ENCODE measurements around the gene SOX12. TPM values are rescaled to one million over a fixed set of nuclear protein-coding genes. Genes with fewer than 3 reads are reported as not detected.

Gene SOX12
- 30.8 TPM for polyA plus RNA-seq (2013, experiment 1 of 2)
- 29.9 TPM for polyA plus RNA-seq (2013, experiment 2 of 2)

GRCh38 chr20:325045-325888, at the start of gene SOX12:
TSS of gene SOX12 (plus strand) at chr20:325552. CDS start at chr20:325925, 373 bp downstream.
- Histone ChIP-seq H2AK5ac (ENCODE audit: low read length, severe bottlenecking) (peak within 1 kb of the TSS; percentile 21), H3K4me2 (ENCODE audit: low read length, poor library complexity, severe bottlenecking) (peak within 1 kb of the TSS; percentile 99), H3K9me3 (ENCODE audit: control insufficient read depth, low read length) (peaks cover 3% of the 10 kb centered on the region), H3K9ac (ENCODE audit: low read length) (peak within 1 kb of the TSS; percentile 88), H3K23ac (ENCODE audit: low read length in 2 of 2) (peak within 1 kb of the TSS in 1 of 2 experiments; percentile 100), H3K27me3 (ENCODE audit: control insufficient read depth in 1 of 2, insufficient read depth in 1 of 2, low read length in 2 of 2) (no peaks in the 10 kb centered on the region), H3K14ac (ENCODE audit: low read length in 2 of 2) (peak within 1 kb of the TSS; percentile 1 to 99), H3K27ac (ENCODE audit: low read length, poor library complexity, severe bottlenecking) (peak within 1 kb of the TSS; percentile 95), H3K4me1 (ENCODE audit: control insufficient read depth, insufficient read depth, low read depth, low read length) (peaks cover 25% of the 10 kb centered on the region), H3K4me3 (ENCODE audit: insufficient read depth in 1 of 2, low read depth in 1 of 2, low read length in 2 of 2) (peak within 1 kb of the TSS; percentile 88 to 96), H3K4ac (ENCODE audit: low read depth in 1 of 2, low read length in 2 of 2) (peak within 1 kb of the TSS; percentile 92 to 100), H2AFZ (ENCODE audit: low read depth, low read length) (peak within 1 kb of the TSS; percentile 51), H4K91ac (ENCODE audit: low read length) (peak within 1 kb of the TSS; percentile 95), H2BK5ac (ENCODE audit: low read depth, low read length, poor library complexity, severe bottlenecking) (peak within 1 kb of the TSS; percentile 87), H3K18ac (ENCODE audit: low read depth in 1 of 2, low read length in 2 of 2) (peak within 1 kb of the TSS; percentile 98), H3K79me1 (replicated peaks; ENCODE audit: low read length, poor library complexity, severe bottlenecking) (peaks cover 6% of the 10 kb centered on the region), H2BK12ac (ENCODE audit: low read length in 2 of 2) (peak within 1 kb of the TSS; percentile 82 to 95), H2BK120ac (ENCODE audit: low read depth, low read length) (peak within 1 kb of the TSS; percentile 99), H3K36me3 (ENCODE audit: control insufficient read depth in 1 of 2, insufficient read depth in 2 of 2, low read depth in 1 of 2, low read length in 2 of 2) (peaks cover 7 to 16% of the 10 kb centered on the region in 2 experiments), H2BK15ac (ENCODE audit: low read depth, poor library complexity, severe bottlenecking) (peak within 1 kb of the TSS; percentile 91), H4K8ac (ENCODE audit: low read length) (peak within 1 kb of the TSS; percentile 75)
- WGBS = under 1% methylated on average over 70 of the region's 106 CpGs
- DNase-seq = peak; percentile 95

DNA sequence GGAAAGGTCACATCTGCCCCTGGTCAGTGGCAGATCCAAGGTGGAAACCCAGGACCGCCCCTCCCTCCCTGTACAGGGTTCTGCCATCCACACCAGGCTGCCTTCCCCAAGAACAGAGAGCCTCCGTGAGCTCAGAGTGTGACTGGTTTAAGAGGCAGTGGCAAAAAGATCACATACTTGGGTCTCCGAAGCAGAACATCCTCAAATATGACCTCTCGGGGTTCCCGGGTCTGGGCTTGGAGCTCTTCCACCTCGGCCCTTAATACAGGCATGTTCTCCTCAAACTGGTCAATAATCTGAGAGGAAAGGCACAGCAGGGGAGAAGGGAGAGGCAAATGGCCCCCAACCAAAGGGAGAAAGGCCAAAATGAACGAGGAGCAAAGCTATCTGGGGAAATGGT, 49.6 kb upstream of the SOX12 start:
- H3K9me3 ChIP-seq (ENCODE audit: control insufficient read depth, low read length) = no peaks in the 10 kb centered on the region
- no peak overlapping the region for H3K9ac ChIP-seq (ENCODE audit: low read length)
- no peak overlapping the region for H3K14ac ChIP-seq (ENCODE audit: low read length in 2 of 2)
- H3K4me2 ChIP-seq (ENCODE audit: low read length, poor library complexity, severe bottlenecking) = no peak overlapping the region
- H3K18ac ChIP-seq (ENCODE audit: low read depth in 1 of 2, low read length in 2 of 2) = no peak overlapping the region
- no peak overlapping the region for H2BK15ac ChIP-seq (ENCODE audit: low read depth, poor library complexity, severe bottlenecking)
- peaks cover 1% of the 10 kb centered on the region for H3K79me1 ChIP-seq (replicated peaks; ENCODE audit: low read length, poor library complexity, severe bottlenecking)
- H2BK5ac ChIP-seq (ENCODE audit: low read depth, low read length, poor library complexity, severe bottlenecking) = no peak overlapping the region
- peaks cover 15 to 49% of the 10 kb centered on the region in 2 experiments for H3K36me3 ChIP-seq (ENCODE audit: control insufficient read depth in 1 of 2, insufficient read depth in 2 of 2, low read depth in 1 of 2, low read length in 2 of 2)
- no peak overlapping the region for H3K27ac ChIP-seq (ENCODE audit: low read length, poor library complexity, severe bottlenecking)
- no peak overlapping the region for H3K4me3 ChIP-seq (ENCODE audit: insufficient read depth in 1 of 2, low read depth in 1 of 2, low read length in 2 of 2)
- no peak overlapping the region for H4K8ac ChIP-seq (ENCODE audit: low read length)
- no peak overlapping the region for H2AFZ ChIP-seq (ENCODE audit: low read depth, low read length)
- H2BK120ac ChIP-seq (ENCODE audit: low read depth, low read length) = no peak overlapping the region
- no peak for DNase-seq
- no peak overlapping the region for H3K23ac ChIP-seq (ENCODE audit: low read length in 2 of 2)
- no peak overlapping the region for H4K91ac ChIP-seq (ENCODE audit: low read length)
- 98% methylated on average over 7 of the region's 7 CpGs for WGBS
- H3K4ac ChIP-seq (ENCODE audit: low read depth in 1 of 2, low read length in 2 of 2) = no peak overlapping the region
- H2BK12ac ChIP-seq (ENCODE audit: low read length in 2 of 2) = no peak overlapping the region
- H3K27me3 ChIP-seq (ENCODE audit: control insufficient read depth in 1 of 2, insufficient read depth in 1 of 2, low read length in 2 of 2) = no peaks in the 10 kb centered on the region
- H2AK5ac ChIP-seq (ENCODE audit: low read length, severe bottlenecking) = no peak overlapping the region
- peaks cover 2% of the 10 kb centered on the region for H3K4me1 ChIP-seq (ENCODE audit: control insufficient read depth, insufficient read depth, low read depth, low read length)

DNA sequence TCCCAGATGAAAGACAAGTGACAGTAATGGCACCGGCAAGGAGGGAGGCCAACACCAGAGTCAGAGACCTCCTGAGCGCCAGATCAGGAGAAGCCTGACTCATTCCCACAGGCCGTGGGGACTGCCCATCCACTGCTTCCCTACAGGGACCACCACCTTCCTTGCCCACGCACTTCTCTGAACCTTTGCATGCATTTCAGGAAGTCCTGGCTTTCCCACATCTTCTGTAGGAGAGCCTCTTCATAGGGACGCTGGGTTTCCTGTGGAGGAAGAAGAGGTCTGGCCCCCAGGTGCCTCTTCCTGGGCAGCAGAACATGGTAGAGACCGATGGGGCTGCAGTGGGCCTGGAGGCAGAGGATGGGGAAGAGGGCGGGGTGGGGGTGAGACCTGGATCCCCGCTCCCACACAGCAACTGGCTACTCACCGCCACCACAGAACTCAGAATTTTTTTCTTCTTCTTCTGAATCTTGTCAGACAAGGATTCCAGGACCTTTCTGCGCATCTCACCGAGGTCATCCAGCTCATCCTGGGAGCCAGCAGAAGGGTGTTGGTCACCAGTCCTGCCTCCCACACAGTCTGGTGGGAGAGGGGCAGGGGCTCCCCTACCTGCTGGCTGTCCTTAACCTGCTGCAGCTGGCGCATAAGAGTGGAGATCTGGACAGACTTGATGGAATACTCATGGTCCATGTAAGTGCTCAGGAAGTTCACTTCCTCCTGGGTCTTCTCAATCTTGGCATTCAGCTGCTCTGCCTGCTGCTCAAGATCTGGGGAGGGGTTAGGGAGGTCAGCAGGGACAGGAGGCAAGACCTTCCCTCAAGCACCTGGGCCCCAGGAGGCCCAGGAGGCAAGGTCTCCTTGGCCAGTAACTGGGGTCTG, 48.5 kb upstream of the SOX12 start:
- Histone ChIP-seq H3K27me3 (ENCODE audit: control insufficient read depth in 1 of 2, insufficient read depth in 1 of 2, low read length in 2 of 2) (no peaks in the 10 kb centered on the region), H3K9ac (ENCODE audit: low read length) (no peak overlapping the region), H3K23ac (ENCODE audit: low read length in 2 of 2) (no peak overlapping the region), H4K8ac (ENCODE audit: low read length) (no peak overlapping the region), H3K36me3 (ENCODE audit: control insufficient read depth in 1 of 2, insufficient read depth in 2 of 2, low read depth in 1 of 2, low read length in 2 of 2) (peaks cover 15 to 57% of the 10 kb centered on the region in 2 experiments), H2BK5ac (ENCODE audit: low read depth, low read length, poor library complexity, severe bottlenecking) (no peak overlapping the region), H2BK15ac (ENCODE audit: low read depth, poor library complexity, severe bottlenecking) (no peak overlapping the region), H3K9me3 (ENCODE audit: control insufficient read depth, low read length) (no peaks in the 10 kb centered on the region), H3K27ac (ENCODE audit: low read length, poor library complexity, severe bottlenecking) (no peak overlapping the region), H3K4me1 (ENCODE audit: control insufficient read depth, insufficient read depth, low read depth, low read length) (no peaks in the 10 kb centered on the region), H3K14ac (ENCODE audit: low read length in 2 of 2) (no peak overlapping the region), H3K4ac (ENCODE audit: low read depth in 1 of 2, low read length in 2 of 2) (no peak overlapping the region), H2BK12ac (ENCODE audit: low read length in 2 of 2) (no peak overlapping the region), H4K91ac (ENCODE audit: low read length) (no peak overlapping the region), H2BK120ac (ENCODE audit: low read depth, low read length) (no peak overlapping the region), H2AFZ (ENCODE audit: low read depth, low read length) (no peak overlapping the region), H3K4me2 (ENCODE audit: low read length, poor library complexity, severe bottlenecking) (no peak overlapping the region), H3K79me1 (replicated peaks; ENCODE audit: low read length, poor library complexity, severe bottlenecking) (peaks cover 1% of the 10 kb centered on the region), H2AK5ac (ENCODE audit: low read length, severe bottlenecking) (no peak overlapping the region), H3K4me3 (ENCODE audit: insufficient read depth in 1 of 2, low read depth in 1 of 2, low read length in 2 of 2) (no peak overlapping the region), H3K18ac (ENCODE audit: low read depth in 1 of 2, low read length in 2 of 2) (no peak overlapping the region)
- DNase-seq = no peak
- 94% methylated on average over 12 of the region's 12 CpGs for WGBS

DNA sequence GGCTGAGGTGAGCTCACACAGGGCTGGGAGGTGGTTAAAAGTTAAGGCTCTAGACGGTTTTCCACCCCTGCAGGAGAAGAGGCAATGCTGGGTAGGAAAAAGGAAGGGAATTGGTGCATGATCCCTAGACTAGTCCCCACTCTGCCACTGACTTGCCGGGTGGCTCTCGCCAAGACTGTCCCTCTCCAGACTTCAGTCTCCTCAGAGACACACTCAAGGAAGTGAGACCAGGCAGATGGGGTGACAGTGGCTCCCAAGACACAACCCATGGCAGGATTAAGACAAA, 47.9 kb upstream of the SOX12 start:
- Histone ChIP-seq H2BK120ac (ENCODE audit: low read depth, low read length) (no peak overlapping the region), H3K79me1 (replicated peaks; ENCODE audit: low read length, poor library complexity, severe bottlenecking) (peaks cover 1% of the 10 kb centered on the region), H3K4me3 (ENCODE audit: insufficient read depth in 1 of 2, low read depth in 1 of 2, low read length in 2 of 2) (no peak overlapping the region), H4K8ac (ENCODE audit: low read length) (no peak overlapping the region), H3K27me3 (ENCODE audit: control insufficient read depth in 1 of 2, insufficient read depth in 1 of 2, low read length in 2 of 2) (no peaks in the 10 kb centered on the region), H3K4me1 (ENCODE audit: control insufficient read depth, insufficient read depth, low read depth, low read length) (no peaks in the 10 kb centered on the region), H3K14ac (ENCODE audit: low read length in 2 of 2) (no peak overlapping the region), H2BK5ac (ENCODE audit: low read depth, low read length, poor library complexity, severe bottlenecking) (no peak overlapping the region), H2BK12ac (ENCODE audit: low read length in 2 of 2) (no peak overlapping the region), H3K36me3 (ENCODE audit: control insufficient read depth in 1 of 2, insufficient read depth in 2 of 2, low read depth in 1 of 2, low read length in 2 of 2) (peaks cover 19 to 57% of the 10 kb centered on the region in 2 experiments), H3K4ac (ENCODE audit: low read depth in 1 of 2, low read length in 2 of 2) (no peak overlapping the region), H3K27ac (ENCODE audit: low read length, poor library complexity, severe bottlenecking) (no peak overlapping the region), H2BK15ac (ENCODE audit: low read depth, poor library complexity, severe bottlenecking) (no peak overlapping the region), H4K91ac (ENCODE audit: low read length) (no peak overlapping the region), H3K4me2 (ENCODE audit: low read length, poor library complexity, severe bottlenecking) (no peak overlapping the region), H2AFZ (ENCODE audit: low read depth, low read length) (no peak overlapping the region), H3K18ac (ENCODE audit: low read depth in 1 of 2, low read length in 2 of 2) (no peak overlapping the region), H3K23ac (ENCODE audit: low read length in 2 of 2) (no peak overlapping the region), H2AK5ac (ENCODE audit: low read length, severe bottlenecking) (no peak overlapping the region), H3K9ac (ENCODE audit: low read length) (no peak overlapping the region), H3K9me3 (ENCODE audit: control insufficient read depth, low read length) (no peaks in the 10 kb centered on the region)
- WGBS = 83% methylated on average over 2 of the region's 3 CpGs
- no peak for DNase-seq
